ENCODE results near the gene SRC. TPM values are rescaled to one million over a fixed set of nuclear protein-coding genes. Genes with fewer than 3 reads are reported as not detected.
A peak's percentile ranks its signal among the peaks of the same experiment; 100 is the strongest.

Gene SRC
- total RNA-seq, 2 donors from 2014 or later, result 75.6 to 109 TPM

- H3K36me3 ChIP-seq (ENCODE audit: control insufficient read depth, insufficient read depth, low read length), result no peaks in the 10 kb centered on the region
- no peaks in the 10 kb centered on the region for H3K9me3 ChIP-seq (ENCODE audit: control insufficient read depth, low read length)
- TF ChIP-seq CTCF (conservative IDR thresholded peaks at IDR 0.05), result no peak
- H3K27ac Mint-ChIP-seq, result no peak overlapping the region
- no peaks in the 10 kb centered on the region for H3K4me1 ChIP-seq (ENCODE audit: control insufficient read depth, insufficient read depth, low read length)
- H3K27me3 Mint-ChIP-seq (ENCODE audit: insufficient read depth), result no peaks in the 10 kb centered on the region
- no peak overlapping the region for H3K4me3 ChIP-seq (ENCODE audit: low read length)
- DNase-seq, result no peak
- peaks cover 13% of the 10 kb centered on the region for H3K27me3 ChIP-seq (ENCODE audit: control insufficient read depth, insufficient read depth, low read length, poor library complexity, severe bottlenecking)
- H3K36me3 Mint-ChIP-seq (ENCODE audit: low read depth), result no peaks in the 10 kb centered on the region
- H3K27ac ChIP-seq (ENCODE audit: low read depth, low read length), result no peak overlapping the region
- peaks cover 8% of the 10 kb centered on the region for H3K4me1 Mint-ChIP-seq
- H3K9ac ChIP-seq (ENCODE audit: extremely low read depth, low read length, poor library complexity, severe bottlenecking), result no peak overlapping the region
- H3K9me3 Mint-ChIP-seq, result no peaks in the 10 kb centered on the region
- H3K4me3 Mint-ChIP-seq, result no peak overlapping the region
- whole genome bisulfite sequencing, 2 experiments (ENCODE audit: insufficient coverage in 1 of 2, insufficient read length in 1 of 2), result 93 to 94% methylated on average over 3 to 8 of the region's 9 CpGs
These were observed 90.7 kb downstream of the SRC start for GRCh38 chr20:37436527-37437186.

GRCh38 chr20:37437676-37438075 lies 91.7 kb downstream of the SRC start:
- Mint-ChIP-seq H3K4me1 (peaks cover 8% of the 10 kb centered on the region), H3K27me3 (ENCODE audit: insufficient read depth) (no peaks in the 10 kb centered on the region), H3K36me3 (ENCODE audit: low read depth) (no peaks in the 10 kb centered on the region), H3K4me3 (no peak overlapping the region), H3K9me3 (no peaks in the 10 kb centered on the region), H3K27ac (peak overlapping the region; percentile 14)
- DNase-seq, result no peak
- Histone ChIP-seq H3K4me3 (ENCODE audit: low read length) (no peak overlapping the region), H3K9ac (ENCODE audit: extremely low read depth, low read length, poor library complexity, severe bottlenecking) (no peak overlapping the region), H3K27ac (ENCODE audit: low read depth, low read length) (no peak overlapping the region), H3K4me1 (ENCODE audit: control insufficient read depth, insufficient read depth, low read length) (no peaks in the 10 kb centered on the region), H3K36me3 (ENCODE audit: control insufficient read depth, insufficient read depth, low read length) (no peaks in the 10 kb centered on the region), H3K27me3 (ENCODE audit: control insufficient read depth, insufficient read depth, low read length, poor library complexity, severe bottlenecking) (peaks cover 6% of the 10 kb centered on the region), H3K9me3 (ENCODE audit: control insufficient read depth, low read length) (no peaks in the 10 kb centered on the region)
- 92% methylated on average over 8 of the region's 8 CpGs; no CpG with 5 or more reads in 1 of the 2 experiments for WGBS, 2 experiments (ENCODE audit: insufficient coverage in 1 of 2, insufficient read length in 1 of 2)
- no peak for TF ChIP-seq CTCF (conservative IDR thresholded peaks at IDR 0.05)

GRCh38 chr20:37438464-37439222 lies 92.7 kb downstream of the SRC start:
- peak; percentile 51 for DNase-seq
- no peaks in the 10 kb centered on the region for H3K36me3 ChIP-seq (ENCODE audit: control insufficient read depth, insufficient read depth, low read length)
- no peak overlapping the region for H3K4me3 Mint-ChIP-seq
- TF ChIP-seq CTCF (conservative IDR thresholded peaks at IDR 0.05), result no peak
- no peaks in the 10 kb centered on the region for H3K27me3 ChIP-seq (ENCODE audit: control insufficient read depth, insufficient read depth, low read length, poor library complexity, severe bottlenecking)
- peaks cover 8% of the 10 kb centered on the region for H3K4me1 Mint-ChIP-seq
- H3K27ac Mint-ChIP-seq, result no peak overlapping the region
- H3K9ac ChIP-seq (ENCODE audit: extremely low read depth, low read length, poor library complexity, severe bottlenecking), result no peak overlapping the region
- H3K27ac ChIP-seq (ENCODE audit: low read depth, low read length), result no peak overlapping the region
- H3K9me3 Mint-ChIP-seq, result no peaks in the 10 kb centered on the region
- no peaks in the 10 kb centered on the region for H3K36me3 Mint-ChIP-seq (ENCODE audit: low read depth)
- H3K9me3 ChIP-seq (ENCODE audit: control insufficient read depth, low read length), result no peaks in the 10 kb centered on the region
- H3K27me3 Mint-ChIP-seq (ENCODE audit: insufficient read depth), result no peaks in the 10 kb centered on the region
- H3K4me1 ChIP-seq (ENCODE audit: control insufficient read depth, insufficient read depth, low read length), result no peaks in the 10 kb centered on the region
- WGBS, 2 experiments (ENCODE audit: insufficient coverage in 1 of 2, insufficient read length in 1 of 2), result 90% methylated on average over 12 to 25 of the region's 25 CpGs
- H3K4me3 ChIP-seq (ENCODE audit: low read length), result no peak overlapping the region
